Activated T-cell treated with anti-CD3 and anti-CD28 coated beads, Interleukin-2, amount 50 U/mL, for 24 hours (primary cell): Measurements from ENCODE around the gene ODC1.
A peak's percentile ranks its signal among the peaks of the same experiment; 100 is the strongest.
"Not testable (repeated sequence)": the region's sequence is repeated elsewhere in the genome, so short reads cannot be mapped to it uniquely, and the experiment has no call there.

Experiments
- DNase-seq: peaks from one replicate; pipeline ENCODE4 v3.0.0-alpha.2; 2020
- H3K27ac Mint-ChIP-seq: 2 replicates; pipeline ENCODE4 v1.8.0; 2020; ENCODE audit warnings: mild to moderate bottlenecking, mixed read lengths
- H3K27me3 Mint-ChIP-seq: 2 replicates; pipeline ENCODE4 v1.8.0; 2020; ENCODE audit warnings: mixed read lengths
- H3K36me3 Mint-ChIP-seq: 2 replicates; pipeline ENCODE4 v1.8.0; 2020; ENCODE audit warnings: low read depth, mixed read lengths
- H3K4me1 Mint-ChIP-seq: 2 replicates; pipeline ENCODE4 v1.8.0; 2020; ENCODE audit warnings: low read depth, mixed read lengths
- H3K4me3 Mint-ChIP-seq: 2 replicates; pipeline ENCODE4 v1.8.0; 2020; ENCODE audit warnings: mild to moderate bottlenecking, moderate library complexity, mixed read lengths
- H3K9me3 Mint-ChIP-seq: 2 replicates; pipeline ENCODE4 v1.8.0; 2020; ENCODE audit warnings: mixed read lengths

Gene ODC1

GRCh38 chr2:10447895-10448575 lies at the start of gene ODC1:
Gene ODC1 (minus strand): TSS chr2:10448327. CDS start chr2:10445032, 3,295 bp downstream.
- H3K36me3 Mint-ChIP-seq = peaks cover 63% of the 10 kb centered on the region
- no peaks in the 10 kb centered on the region for H3K9me3 Mint-ChIP-seq
- peak within 1 kb of the TSS; percentile 97 for H3K27ac Mint-ChIP-seq
- H3K4me3 Mint-ChIP-seq = peak within 1 kb of the TSS; percentile 95
- peaks cover 58% of the 10 kb centered on the region for H3K4me1 Mint-ChIP-seq
- peak; percentile 99 for DNase-seq
- H3K27me3 Mint-ChIP-seq = no peaks in the 10 kb centered on the region

GRCh38 chr2:10497797-10498251 lies 49.7 kb upstream of the ODC1 start:
- DNase-seq = peak; percentile 64

GRCh38 chr2:10495988-10496313 lies 47.8 kb upstream of the ODC1 start:
- no peak for DNase-seq
- Mint-ChIP-seq H3K27ac (no peak overlapping the region), H3K36me3 (no peaks in the 10 kb centered on the region), H3K27me3 (peaks cover 8% of the 10 kb centered on the region), H3K4me3 (no peak overlapping the region), H3K4me1 (peaks cover 26% of the 10 kb centered on the region), H3K9me3 (no peaks in the 10 kb centered on the region)

More at GRCh38 chr2:10497797-10498251, 49.7 kb upstream of the ODC1 start:
- peaks cover 8% of the 10 kb centered on the region for H3K27me3 Mint-ChIP-seq
- no peaks in the 10 kb centered on the region for H3K36me3 Mint-ChIP-seq
- H3K27ac Mint-ChIP-seq = peak overlapping the region; percentile 7
- H3K4me3 Mint-ChIP-seq = no peak overlapping the region
- no peaks in the 10 kb centered on the region for H3K9me3 Mint-ChIP-seq
- H3K4me1 Mint-ChIP-seq = peaks cover 23% of the 10 kb centered on the region

- H3K36me3 Mint-ChIP-seq = no peaks in the 10 kb centered on the region
- H3K27me3 Mint-ChIP-seq = peaks cover 11% of the 10 kb centered on the region
- no peak for DNase-seq
- no peak overlapping the region for H3K4me3 Mint-ChIP-seq
- no peak overlapping the region for H3K27ac Mint-ChIP-seq
- peaks cover 26% of the 10 kb centered on the region for H3K4me1 Mint-ChIP-seq
- no peaks in the 10 kb centered on the region for H3K9me3 Mint-ChIP-seq
These were observed 47.3 kb upstream of the ODC1 start for GRCh38 chr2:10495311-10495987.

GRCh38 chr2:10494351-10495066 lies 46.4 kb upstream of the ODC1 start:
- H3K27me3 Mint-ChIP-seq = peaks cover 11% of the 10 kb centered on the region
- no peak for DNase-seq
- H3K4me3 Mint-ChIP-seq = no peak overlapping the region
- peaks cover 27% of the 10 kb centered on the region for H3K4me1 Mint-ChIP-seq
- no peaks in the 10 kb centered on the region for H3K36me3 Mint-ChIP-seq
- H3K9me3 Mint-ChIP-seq = no peaks in the 10 kb centered on the region
- no peak overlapping the region for H3K27ac Mint-ChIP-seq

GRCh38 chr2:10493634-10494281 lies 45.6 kb upstream of the ODC1 start:
- peak overlapping the region; percentile 76 for H3K27ac Mint-ChIP-seq
- no peaks in the 10 kb centered on the region for H3K9me3 Mint-ChIP-seq
- no peaks in the 10 kb centered on the region for H3K36me3 Mint-ChIP-seq
- peaks cover 29% of the 10 kb centered on the region for H3K4me1 Mint-ChIP-seq
- peaks cover 11% of the 10 kb centered on the region for H3K27me3 Mint-ChIP-seq
- DNase-seq = peak; percentile 82
- H3K4me3 Mint-ChIP-seq = no peak overlapping the region

- Mint-ChIP-seq H3K9me3 (no peaks in the 10 kb centered on the region), H3K36me3 (no peaks in the 10 kb centered on the region), H3K27ac (peak overlapping the region; percentile 76), H3K27me3 (peaks cover 8% of the 10 kb centered on the region), H3K4me1 (peaks cover 32% of the 10 kb centered on the region), H3K4me3 (no peak overlapping the region)
- no peak for DNase-seq
These were observed 45.0 kb upstream of the ODC1 start for GRCh38 chr2:10493075-10493633.

GRCh38 chr2:10490806-10491291 lies 42.7 kb upstream of the ODC1 start:
- DNase-seq = no peak
- Mint-ChIP-seq H3K36me3 (no peaks in the 10 kb centered on the region), H3K4me3 (no peak overlapping the region), H3K27ac (no peak overlapping the region), H3K27me3 (peaks cover 11% of the 10 kb centered on the region), H3K9me3 (no peaks in the 10 kb centered on the region), H3K4me1 (peaks cover 43% of the 10 kb centered on the region)

- H3K4me3 Mint-ChIP-seq = no peak overlapping the region
- peaks cover 9% of the 10 kb centered on the region for H3K27me3 Mint-ChIP-seq
- peaks cover 42% of the 10 kb centered on the region for H3K4me1 Mint-ChIP-seq
- DNase-seq = no peak
- no peaks in the 10 kb centered on the region for H3K9me3 Mint-ChIP-seq
- H3K36me3 Mint-ChIP-seq = no peaks in the 10 kb centered on the region
- H3K27ac Mint-ChIP-seq = no peak overlapping the region
These were observed 41.9 kb upstream of the ODC1 start for GRCh38 chr2:10489842-10490555.

GRCh38 chr2:10488142-10488541 lies 40.0 kb upstream of the ODC1 start:
- H3K4me1 Mint-ChIP-seq = peaks cover 29% of the 10 kb centered on the region
- not testable (repeated sequence) for H3K27ac Mint-ChIP-seq, H3K9me3 Mint-ChIP-seq, H3K4me3 Mint-ChIP-seq, H3K27me3 Mint-ChIP-seq, H3K36me3 Mint-ChIP-seq
- peak; percentile 20 for DNase-seq

GRCh38 chr2:10487741-10488104 lies 39.6 kb upstream of the ODC1 start:
- peaks cover 27% of the 10 kb centered on the region for H3K4me1 Mint-ChIP-seq
- H3K4me3 Mint-ChIP-seq, H3K27ac Mint-ChIP-seq, H3K36me3 Mint-ChIP-seq, H3K9me3 Mint-ChIP-seq, H3K27me3 Mint-ChIP-seq: not testable (repeated sequence)
- DNase-seq = peak; percentile 24

- no peak for DNase-seq
- peaks cover 24% of the 10 kb centered on the region for H3K4me1 Mint-ChIP-seq
- H3K36me3 Mint-ChIP-seq = no peaks in the 10 kb centered on the region
- H3K27ac Mint-ChIP-seq = no peak overlapping the region
- H3K27me3 Mint-ChIP-seq = peaks cover 9% of the 10 kb centered on the region
- no peak overlapping the region for H3K4me3 Mint-ChIP-seq
- no peaks in the 10 kb centered on the region for H3K9me3 Mint-ChIP-seq
These were observed 39.1 kb upstream of the ODC1 start for GRCh38 chr2:10487081-10487740.

- DNase-seq = no peak
- Mint-ChIP-seq H3K36me3 (no peaks in the 10 kb centered on the region), H3K4me3 (no peak overlapping the region), H3K27me3 (peaks cover 9% of the 10 kb centered on the region), H3K27ac (no peak overlapping the region), H3K4me1 (peaks cover 24% of the 10 kb centered on the region), H3K9me3 (no peaks in the 10 kb centered on the region)
These were observed 38.5 kb upstream of the ODC1 start for GRCh38 chr2:10486601-10487079.
